HepG2 (cell line): ENCODE results near the gene USP20.

Source experiments
- EP300 ChIP-seq, 3 experiments: sonication (generic) in 1 of 3; formaldehyde crosslinking in 1 of 3; IDR thresholded peaks; 2 replicates each; pipeline versions ENCODE4 v1.5.1 to v1.6.1; 2011 to 2020; ENCODE audit warnings: low read depth in 2 of 3, low read length in 2 of 3, borderline replicate concordance in 1 of 3, improper control_type of control experiment in 1 of 3, mild to moderate bottlenecking in 1 of 3, missing genetic modification reagents in 1 of 3, moderate library complexity in 1 of 3
- ETS1 ChIP-seq: sonication (generic); formaldehyde crosslinking; IDR thresholded peaks from 2 replicates; pipeline ENCODE4 v1.4.0; 2020; ENCODE audit warnings: missing genetic modification reagents
- MTA3 ChIP-seq: sonication (generic); formaldehyde crosslinking; IDR thresholded peaks from 2 replicates; pipeline ENCODE4 v1.4.0; 2020; ENCODE audit warnings: missing genetic modification reagents
- PHB2 ChIP-seq: fragments of 450-650 bp; IDR thresholded peaks from 2 replicates; pipeline ENCODE4 v1.6.1; 2018; ENCODE audit not compliant: partially characterized antibody
- RCOR2 ChIP-seq: IDR thresholded peaks from 2 replicates; pipeline ENCODE4 v1.6.1; 2016; ENCODE audit warnings: missing biosample characterization, missing genetic modification reagents
- RFX5 ChIP-seq: IDR thresholded peaks from 2 replicates; pipeline ENCODE4 v1.6.1; 2011; ENCODE audit warnings: low read depth, low read length, improper control_type of control experiment
- STAT6 ChIP-seq: sonication (generic); formaldehyde crosslinking; IDR thresholded peaks from 2 replicates; pipeline ENCODE4 v1.4.0; 2020; ENCODE audit warnings: missing genetic modification reagents, mild to moderate bottlenecking, borderline replicate concordance
- ZNF512 ChIP-seq: sonication (generic); formaldehyde crosslinking; IDR thresholded peaks from 2 replicates; pipeline ENCODE4 v1.4.0; 2020; ENCODE audit warnings: mild to moderate bottlenecking, missing genetic modification reagents
- ZNF572 ChIP-seq: sonication (generic); formaldehyde crosslinking; IDR thresholded peaks from 2 replicates; pipeline ENCODE4 v1.5.1; 2020; ENCODE audit warnings: mild to moderate bottlenecking, missing genetic modification reagents
- ZNF713 ChIP-seq: sonication (generic); formaldehyde crosslinking; IDR thresholded peaks from 2 replicates; pipeline ENCODE4 v1.4.0; 2020; ENCODE audit warnings: mild to moderate bottlenecking, missing genetic modification reagents
- TF ChIP-seq, protein P1 (sequence below): sonication (generic); formaldehyde crosslinking; IDR thresholded peaks from 2 replicates; pipeline ENCODE4 v1.4.0; 2020; ENCODE audit warnings: mild to moderate bottlenecking, missing genetic modification reagents
- TF ChIP-seq, protein P2 (sequence below): sonication (generic); formaldehyde crosslinking; IDR thresholded peaks from 2 replicates; pipeline ENCODE4 v1.5.0; 2020; ENCODE audit warnings: mild to moderate bottlenecking, missing genetic modification reagents, moderate library complexity

DNA sequence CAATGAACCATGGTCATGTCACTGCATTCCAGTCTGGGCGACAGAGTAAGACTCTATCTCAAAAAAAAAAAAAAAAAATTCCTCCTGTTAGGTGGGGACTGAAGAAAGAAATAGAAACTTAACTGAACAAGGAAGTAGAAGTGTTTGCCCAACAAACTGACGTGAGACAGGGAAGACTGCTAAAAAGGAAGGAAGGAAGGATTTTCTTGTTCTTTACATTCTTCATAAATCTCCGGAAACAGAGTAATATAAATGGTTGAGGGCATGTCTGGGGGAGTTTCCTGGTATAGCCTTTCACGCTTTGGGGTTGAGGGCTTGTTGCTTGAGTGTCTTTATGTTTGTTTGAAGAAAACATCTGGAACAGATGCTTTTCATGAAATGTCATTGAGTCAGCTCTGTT, 29.2 kb upstream of the USP20 start:
- TF ChIP-seq RCOR2 (CRISPR knock-in tag) = no peak
- TF ChIP-seq STAT6 = no peak
- no peak for TF ChIP-seq RFX5
- TF ChIP-seq EP300 (IDR thresholded peaks at IDR 0.05; ENCODE audit: low read depth in 2 of 2, low read length in 2 of 2) = no peak
- no peak for TF ChIP-seq EP300 (CRISPR knock-in tag; IDR thresholded peaks at IDR 0.05; ENCODE audit: borderline replicate concordance)
- TF ChIP-seq ZNF713 (CRISPR knock-in tag) = no peak
- TF ChIP-seq, protein P1, sequence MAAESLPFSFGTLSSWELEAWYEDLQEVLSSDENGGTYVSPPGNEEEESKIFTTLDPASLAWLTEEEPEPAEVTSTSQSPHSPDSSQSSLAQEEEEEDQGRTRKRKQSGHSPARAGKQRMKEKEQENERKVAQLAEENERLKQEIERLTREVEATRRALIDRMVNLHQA = no peak
- TF ChIP-seq PHB2 = no peak
- no peak for TF ChIP-seq ETS1 (CRISPR knock-in tag)
- TF ChIP-seq ZNF572 (CRISPR knock-in tag) = no peak
- TF ChIP-seq, protein P2, sequence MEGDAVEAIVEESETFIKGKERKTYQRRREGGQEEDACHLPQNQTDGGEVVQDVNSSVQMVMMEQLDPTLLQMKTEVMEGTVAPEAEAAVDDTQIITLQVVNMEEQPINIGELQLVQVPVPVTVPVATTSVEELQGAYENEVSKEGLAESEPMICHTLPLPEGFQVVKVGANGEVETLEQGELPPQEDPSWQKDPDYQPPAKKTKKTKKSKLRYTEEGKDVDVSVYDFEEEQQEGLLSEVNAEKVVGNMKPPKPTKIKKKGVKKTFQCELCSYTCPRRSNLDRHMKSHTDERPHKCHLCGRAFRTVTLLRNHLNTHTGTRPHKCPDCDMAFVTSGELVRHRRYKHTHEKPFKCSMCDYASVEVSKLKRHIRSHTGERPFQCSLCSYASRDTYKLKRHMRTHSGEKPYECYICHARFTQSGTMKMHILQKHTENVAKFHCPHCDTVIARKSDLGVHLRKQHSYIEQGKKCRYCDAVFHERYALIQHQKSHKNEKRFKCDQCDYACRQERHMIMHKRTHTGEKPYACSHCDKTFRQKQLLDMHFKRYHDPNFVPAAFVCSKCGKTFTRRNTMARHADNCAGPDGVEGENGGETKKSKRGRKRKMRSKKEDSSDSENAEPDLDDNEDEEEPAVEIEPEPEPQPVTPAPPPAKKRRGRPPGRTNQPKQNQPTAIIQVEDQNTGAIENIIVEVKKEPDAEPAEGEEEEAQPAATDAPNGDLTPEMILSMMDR = no peak
- no peak for TF ChIP-seq ZNF512 (CRISPR knock-in tag)
- no peak for TF ChIP-seq MTA3 (CRISPR knock-in tag)
